ENCODE results near the gene GNPTAB. TPM values are rescaled to one million over a fixed set of nuclear protein-coding genes. Genes with fewer than 3 reads are reported as not detected.
A peak's percentile ranks its signal among the peaks of the same experiment; 100 is the strongest.
"Not testable (repeated sequence)": the region's sequence is repeated elsewhere in the genome, so short reads cannot be mapped to it uniquely, and the experiment has no call there.

Gene GNPTAB
- total RNA-seq = 100 to 1,000 TPM; 139 to 186 TPM

DNA sequence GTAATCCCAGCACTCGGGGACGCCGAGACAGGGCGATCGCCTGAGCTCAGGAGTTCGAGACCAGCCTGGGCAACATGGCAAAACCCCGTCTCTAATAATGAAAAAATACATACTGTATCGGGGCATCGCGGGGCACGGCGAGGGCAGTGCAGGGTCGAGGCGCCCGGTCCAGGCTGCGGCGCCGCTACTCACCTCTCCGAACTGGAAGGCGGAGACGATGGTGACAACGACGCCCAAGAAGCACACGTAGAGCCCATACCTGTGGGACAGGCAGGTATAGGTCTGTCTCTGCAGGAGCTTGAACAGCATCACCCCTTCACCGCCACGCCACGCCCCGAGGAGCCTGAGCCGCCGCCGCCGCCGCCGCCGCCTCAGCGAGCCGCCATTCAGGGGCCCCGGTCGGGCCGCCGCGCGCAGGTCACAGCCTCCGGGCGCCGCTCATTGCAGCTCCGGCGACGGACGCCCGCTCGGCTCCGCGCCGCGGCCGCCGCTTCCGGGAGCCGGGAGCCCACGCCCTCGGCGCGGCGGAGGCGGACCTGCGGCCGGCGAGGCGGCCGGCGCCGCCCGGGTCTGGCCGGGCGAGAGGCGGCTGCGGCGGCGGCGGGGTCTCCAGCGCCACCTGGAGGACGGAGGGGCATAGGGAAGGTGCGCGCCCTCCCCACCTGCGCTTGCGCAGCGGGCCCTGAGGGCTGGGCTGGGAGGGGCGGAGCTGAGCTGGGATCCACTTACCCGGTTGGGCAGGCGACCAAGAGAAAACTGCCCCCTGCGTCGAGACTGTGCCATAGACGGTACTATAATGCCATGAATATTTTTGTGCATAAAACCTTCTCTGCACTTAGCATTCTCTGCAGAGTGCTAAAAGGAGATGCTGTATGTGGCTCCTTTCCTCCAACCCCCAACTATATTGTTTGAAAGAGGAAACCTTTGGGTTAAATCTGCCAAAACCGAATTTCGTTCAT lies at the start of gene GNPTAB:
GNPTAB (minus strand) TSS at position 593 of the 959 bp plus-strand sequence; CDS start at position 309, 284 bp downstream.
- Mint-ChIP-seq H3K9me3 (no peaks in the 10 kb centered on the region), H3K36me3 (no peaks in the 10 kb centered on the region), H3K4me1 (ENCODE audit: low read depth in 2 of 2) (peaks cover 38 to 40% of the 10 kb centered on the region in 2 donors), H3K4me3 (peak within 1 kb of the TSS; percentile 94), H3K27ac (peak within 1 kb of the TSS; percentile 94 to 95), H3K27me3 (no peaks in the 10 kb centered on the region)
- ATAC-seq (peak; percentile 98), DNase-seq (ENCODE audit: low spot score) (peak; percentile 97)

- H3K4me3 Mint-ChIP-seq = peak overlapping the region; percentile 97
Measured at GRCh38 chr12:101878243-101878821, 47.6 kb upstream of the GNPTAB start.

DNA sequence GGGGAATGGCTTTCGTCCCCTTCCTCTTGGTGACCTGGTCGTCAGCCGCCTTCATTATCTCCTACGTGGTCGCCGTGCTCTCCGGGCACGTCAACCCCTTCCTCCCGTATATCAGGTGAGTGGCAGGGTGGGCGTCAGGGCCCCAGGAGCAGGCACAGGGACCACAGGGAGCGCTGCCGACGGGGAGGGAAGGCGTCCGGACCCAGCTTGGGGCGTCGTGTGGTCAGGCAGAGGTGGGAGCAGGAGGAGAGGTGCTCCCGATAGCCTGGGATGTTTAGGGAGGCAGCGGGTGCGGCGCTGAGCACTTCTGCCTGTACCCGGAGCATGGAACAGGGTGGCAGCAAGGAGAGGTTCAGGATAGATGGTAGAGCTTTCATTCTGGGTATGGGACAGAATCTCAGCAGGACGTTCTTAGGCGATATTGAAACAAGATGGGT lies 47.1 kb upstream of the GNPTAB start:
- Mint-ChIP-seq H3K4me3 (peak overlapping the region; percentile 97), H3K4me1 (ENCODE audit: low read depth in 2 of 2) (peaks cover 32 to 36% of the 10 kb centered on the region in 2 donors), H3K27me3 (no peaks in the 10 kb centered on the region), H3K36me3 (peaks cover 12% of the 10 kb centered on the region), H3K27ac (peak overlapping the region; percentile 75 to 94), H3K9me3 (no peaks in the 10 kb centered on the region)
- DNase-seq (ENCODE audit: low spot score) = no peak
- peak in 1 of 2 donors; percentile 10 for ATAC-seq

More at GRCh38 chr12:101878243-101878821, 47.6 kb upstream of the GNPTAB start:
- peaks cover 12% of the 10 kb centered on the region for H3K36me3 Mint-ChIP-seq
- no peaks in the 10 kb centered on the region for H3K9me3 Mint-ChIP-seq
- peak overlapping the region; percentile 75 to 94 for H3K27ac Mint-ChIP-seq
- DNase-seq (ENCODE audit: low spot score) (no peak), ATAC-seq (no peak)
- peaks cover 35 to 36% of the 10 kb centered on the region in 2 donors for H3K4me1 Mint-ChIP-seq (ENCODE audit: low read depth in 2 of 2)
- H3K27me3 Mint-ChIP-seq = no peaks in the 10 kb centered on the region

DNA sequence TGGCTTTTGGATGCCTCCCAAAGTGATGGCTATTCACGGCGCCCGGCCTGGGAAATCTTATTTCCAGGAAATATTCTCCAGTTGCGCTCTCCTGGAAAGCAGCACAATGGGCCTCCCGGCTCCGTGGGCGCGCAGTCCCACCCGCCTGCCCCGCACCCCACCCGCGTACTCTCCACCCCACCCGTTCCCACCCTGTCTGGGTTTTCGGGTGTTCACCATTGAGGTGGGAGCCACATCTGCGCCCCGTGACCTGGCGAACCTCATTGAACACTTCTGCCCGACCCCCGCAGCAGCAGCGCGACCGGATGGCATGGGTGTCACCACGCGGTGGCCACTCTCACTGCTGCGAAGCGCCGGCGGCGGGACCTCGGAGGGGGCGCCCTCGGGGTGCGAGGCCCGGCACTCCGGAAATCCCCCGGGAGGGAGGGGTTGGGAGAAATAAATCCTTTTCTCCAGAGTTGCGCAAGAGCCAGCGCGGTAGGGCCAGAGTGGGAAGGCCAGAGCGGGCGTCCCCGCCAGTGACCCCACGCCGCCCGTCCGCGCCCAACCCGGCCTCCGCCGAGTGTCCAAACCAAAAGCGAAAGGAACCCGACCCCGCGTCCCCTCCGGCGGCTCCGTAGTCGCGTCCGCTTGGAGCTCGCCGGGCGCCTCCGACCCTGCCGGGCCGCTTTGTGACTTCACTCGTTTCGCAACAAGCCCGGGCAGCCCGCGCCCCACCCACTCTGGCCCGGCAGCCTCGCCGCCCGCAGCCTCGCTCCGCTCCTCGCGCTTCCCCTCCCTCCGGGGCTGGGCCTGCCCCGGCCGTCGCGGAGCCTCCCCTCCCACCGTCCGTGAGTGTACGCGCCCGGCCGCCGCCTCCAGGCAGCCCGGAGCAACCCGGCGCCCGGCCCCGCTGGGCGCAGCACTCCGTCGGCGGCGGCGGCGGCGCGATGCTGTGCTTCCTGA lies 46.4 kb upstream of the GNPTAB start, which contains the start of gene DRAM1:
DRAM1 (plus strand) TSS at position 720 of the 945 bp plus-strand sequence; CDS start at position 930, 210 bp downstream.
- Mint-ChIP-seq H3K27me3 (no peaks in the 10 kb centered on the region), H3K27ac (peak within 1 kb of the TSS; percentile 75 to 94), H3K4me1 (ENCODE audit: low read depth in 2 of 2) (peaks cover 30 to 36% of the 10 kb centered on the region in 2 donors), H3K9me3 (no peaks in the 10 kb centered on the region), H3K36me3 (peaks cover 12% of the 10 kb centered on the region), H3K4me3 (peak within 1 kb of the TSS; percentile 97)
- DNase-seq (ENCODE audit: low spot score) = peak; percentile 97
- peak; percentile 93 to 94 for ATAC-seq

DNA sequence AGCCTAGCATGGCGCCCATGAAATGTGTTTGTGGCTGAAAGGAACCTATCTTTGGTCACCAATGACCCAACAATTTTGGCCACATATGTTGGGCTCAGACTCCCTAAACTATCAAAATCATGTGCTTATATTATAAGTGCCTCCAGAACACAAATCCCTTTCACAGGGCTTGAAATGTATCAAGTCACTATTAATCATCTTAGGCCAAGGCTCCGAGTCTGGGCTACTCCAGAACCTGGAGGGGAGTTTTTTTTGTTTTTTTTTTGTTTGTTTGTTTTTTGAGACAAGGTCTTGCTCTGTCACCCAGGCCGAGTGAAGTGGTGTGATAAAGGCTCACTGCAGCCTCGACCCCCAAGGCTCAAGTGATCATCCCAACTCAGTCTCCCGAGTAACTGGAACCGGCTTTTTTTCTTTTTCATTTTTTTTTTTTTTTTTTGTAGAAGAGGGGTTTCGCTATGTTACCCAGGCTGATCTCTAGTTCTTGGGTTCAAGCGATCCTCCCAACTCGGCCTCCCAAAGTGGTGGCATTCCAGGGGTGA lies 45.6 kb upstream of the GNPTAB start:
- H3K27ac Mint-ChIP-seq = peak overlapping the region; percentile 75 to 94
- DNase-seq (ENCODE audit: low spot score) (no peak), ATAC-seq (no peak)
- H3K27me3 Mint-ChIP-seq = no peaks in the 10 kb centered on the region
- peaks cover 26 to 32% of the 10 kb centered on the region in 2 donors for H3K4me1 Mint-ChIP-seq (ENCODE audit: low read depth in 2 of 2)
- H3K4me3 Mint-ChIP-seq = peak overlapping the region; percentile 97
- H3K9me3 Mint-ChIP-seq = no peaks in the 10 kb centered on the region
- H3K36me3 Mint-ChIP-seq = peaks cover 7% of the 10 kb centered on the region

DNA sequence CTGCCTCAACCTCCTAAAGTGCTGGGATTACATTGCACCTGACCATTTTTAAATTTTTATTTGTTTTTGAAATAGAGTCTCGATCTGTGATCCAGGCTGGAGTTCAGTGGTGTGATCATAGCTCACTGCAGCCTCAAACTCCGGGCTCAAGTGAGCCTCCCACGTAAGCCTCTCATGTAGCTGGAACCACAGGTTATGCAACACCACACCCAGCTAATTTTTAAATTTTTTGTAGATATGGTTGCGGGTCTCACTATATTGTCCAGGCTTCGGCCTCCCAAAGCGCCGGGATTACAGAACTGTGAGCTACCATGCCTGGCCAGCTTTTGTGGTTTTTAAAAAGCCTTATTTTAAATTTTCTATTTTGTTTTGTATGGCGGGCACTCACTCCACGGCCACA lies 44.4 kb upstream of the GNPTAB start:
- H3K9me3 Mint-ChIP-seq = no peaks in the 10 kb centered on the region
- H3K27ac Mint-ChIP-seq = peak overlapping the region; percentile 75 to 94
- H3K27me3 Mint-ChIP-seq = no peaks in the 10 kb centered on the region
- H3K4me1 Mint-ChIP-seq (ENCODE audit: low read depth in 2 of 2) = peaks cover 18 to 26% of the 10 kb centered on the region in 2 donors
- no peak overlapping the region for H3K4me3 Mint-ChIP-seq
- H3K36me3 Mint-ChIP-seq = no peaks in the 10 kb centered on the region
- DNase-seq (ENCODE audit: low spot score) (no peak), ATAC-seq (no peak)

GRCh38 chr12:101870925-101871324 lies 40.2 kb upstream of the GNPTAB start:
- no peaks in the 10 kb centered on the region for H3K9me3 Mint-ChIP-seq
- no peak for DNase-seq (ENCODE audit: low spot score)
- no peaks in the 10 kb centered on the region for H3K36me3 Mint-ChIP-seq
- no peak overlapping the region for H3K4me3 Mint-ChIP-seq
- no peak overlapping the region for H3K27ac Mint-ChIP-seq
- peaks cover 11 to 17% of the 10 kb centered on the region in 2 donors for H3K4me1 Mint-ChIP-seq (ENCODE audit: low read depth in 2 of 2)
- H3K27me3 Mint-ChIP-seq = no peaks in the 10 kb centered on the region
- ATAC-seq = no peak

GRCh38 chr12:101867619-101868018 lies 36.9 kb upstream of the GNPTAB start:
- Mint-ChIP-seq H3K4me1 (ENCODE audit: low read depth in 2 of 2) (peaks cover 16 to 24% of the 10 kb centered on the region in 2 donors), H3K27ac (peak overlapping the region in 1 of 2 donors; percentile 43)
- H3K4me3 Mint-ChIP-seq; DNase-seq (ENCODE audit: low spot score); H3K36me3 Mint-ChIP-seq; H3K9me3 Mint-ChIP-seq; H3K27me3 Mint-ChIP-seq; ATAC-seq: not testable (repeated sequence)

GRCh38 chr12:101866615-101867373 lies 36.0 kb upstream of the GNPTAB start:
- H3K27ac Mint-ChIP-seq = peak overlapping the region; percentile 62 to 84
- no peak for DNase-seq (ENCODE audit: low spot score)

GRCh38 chr12:101863981-101864380 lies 33.2 kb upstream of the GNPTAB start:
- no peak overlapping the region for H3K27ac Mint-ChIP-seq
- H3K4me1 Mint-ChIP-seq (ENCODE audit: low read depth in 2 of 2) = peaks cover 39 to 45% of the 10 kb centered on the region in 2 donors
- DNase-seq (ENCODE audit: low spot score) = no peak
- ATAC-seq = no peak
- H3K9me3 Mint-ChIP-seq = peaks cover 4% of the 10 kb centered on the region
- H3K36me3 Mint-ChIP-seq = peaks cover 6% of the 10 kb centered on the region
- no peaks in the 10 kb centered on the region for H3K27me3 Mint-ChIP-seq
- H3K4me3 Mint-ChIP-seq = no peak overlapping the region

More at GRCh38 chr12:101866615-101867373, 36.0 kb upstream of the GNPTAB start:
- peaks cover 16 to 24% of the 10 kb centered on the region in 2 donors for H3K4me1 Mint-ChIP-seq (ENCODE audit: low read depth in 2 of 2)
- H3K27me3 Mint-ChIP-seq = no peaks in the 10 kb centered on the region
- peaks cover 4% of the 10 kb centered on the region for H3K9me3 Mint-ChIP-seq
- H3K36me3 Mint-ChIP-seq = peaks cover 6% of the 10 kb centered on the region
- no peak for ATAC-seq
- no peak overlapping the region for H3K4me3 Mint-ChIP-seq

DNA sequence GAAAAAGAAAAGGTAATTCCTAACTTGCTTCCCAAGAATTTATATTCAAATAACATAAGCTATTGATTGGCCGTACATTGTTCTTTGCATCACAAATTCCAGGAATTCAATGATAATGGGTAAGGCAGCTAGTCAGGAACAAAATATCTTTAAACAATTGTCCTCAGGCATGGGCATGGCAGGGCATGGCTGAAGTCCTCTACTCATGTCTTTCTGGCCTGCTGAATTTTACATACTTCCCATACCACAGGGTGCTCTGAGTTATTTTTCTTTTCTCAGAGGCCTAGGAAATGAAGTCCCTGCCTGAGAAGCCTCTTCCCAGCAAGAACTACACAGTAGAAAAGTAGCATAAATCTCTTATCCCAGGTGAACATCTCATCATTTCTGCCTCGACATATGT lies 31.5 kb upstream of the GNPTAB start:
- no peaks in the 10 kb centered on the region for H3K27me3 Mint-ChIP-seq
- H3K4me3 Mint-ChIP-seq = no peak overlapping the region
- no peak overlapping the region for H3K27ac Mint-ChIP-seq
- peaks cover 6% of the 10 kb centered on the region for H3K36me3 Mint-ChIP-seq
- no peak for DNase-seq (ENCODE audit: low spot score)
- H3K9me3 Mint-ChIP-seq = peaks cover 4% of the 10 kb centered on the region
- ATAC-seq = no peak
- H3K4me1 Mint-ChIP-seq (ENCODE audit: low read depth in 2 of 2) = peaks cover 41 to 46% of the 10 kb centered on the region in 2 donors

DNA sequence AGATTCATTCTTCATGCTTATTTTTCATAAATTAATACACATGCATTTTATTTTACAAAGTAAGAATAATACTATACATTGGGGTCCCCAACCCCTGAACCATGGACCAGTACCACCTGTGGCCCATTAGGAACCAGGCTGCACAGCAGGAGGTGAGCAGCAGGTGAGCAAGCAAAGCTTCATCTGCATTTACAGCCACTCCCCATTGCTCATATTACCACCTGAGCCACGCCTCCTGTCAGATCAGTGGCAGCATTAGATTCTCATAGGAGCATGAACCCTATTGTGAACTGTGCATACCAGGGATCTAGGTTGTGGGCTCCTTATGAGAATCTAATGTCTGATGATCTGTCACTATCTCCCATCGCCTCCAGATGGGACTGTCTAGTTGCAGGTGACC lies 30.9 kb upstream of the GNPTAB start:
- ATAC-seq; H3K9me3 Mint-ChIP-seq; H3K27me3 Mint-ChIP-seq; H3K36me3 Mint-ChIP-seq; H3K27ac Mint-ChIP-seq; H3K4me3 Mint-ChIP-seq; DNase-seq (ENCODE audit: low spot score): not testable (repeated sequence)
- peaks cover 41 to 46% of the 10 kb centered on the region in 2 donors for H3K4me1 Mint-ChIP-seq (ENCODE audit: low read depth in 2 of 2)

Data from natural killer cell treated with Interleukin-12 subunit alpha and Interleukin-12 subunit beta and Interleukin-15 and Interleukin-18, amount 100 ng/mL, for 72 hours (primary cell).